Liver (tissue), 3 donors: Measurements from ENCODE around the gene XPNPEP1.

Experiments
- FOXA2 ChIP-seq: IDR thresholded peaks from 2 replicates; pipeline ENCODE4 v1.6.1; 2016; ENCODE audit warnings: antibody characterized with exemption
- GABPA ChIP-seq, 2 donors: IDR thresholded peaks in 1 of 2; conservative IDR thresholded peaks in 1 of 2; 2 replicates each; pipeline ENCODE4 v1.6.1; 2016; ENCODE audit warnings: antibody characterized with exemption in 2 of 2, mild to moderate bottlenecking in 1 of 2, moderate library complexity in 1 of 2
- JUND ChIP-seq, 2 donors: IDR thresholded peaks; 2 replicates each; pipeline ENCODE4 v1.6.1; 2016; ENCODE audit warnings: antibody characterized with exemption in 2 of 2
- RAD21 ChIP-seq, 2 donors: IDR thresholded peaks; 2 replicates each; pipeline ENCODE4 v1.6.1; 2016; ENCODE audit warnings: antibody characterized with exemption in 2 of 2, mild to moderate bottlenecking in 2 of 2
- REST ChIP-seq: IDR thresholded peaks from 2 replicates; pipeline ENCODE4 v1.6.1; 2016; ENCODE audit warnings: antibody characterized with exemption, mild to moderate bottlenecking
- RXRA ChIP-seq, 2 donors: IDR thresholded peaks; 2 replicates each; pipeline ENCODE4 v1.6.1; 2017 to 2018; ENCODE audit warnings: antibody characterized with exemption in 2 of 2, mild to moderate bottlenecking in 1 of 2
- SP1 ChIP-seq: IDR thresholded peaks from 2 replicates; pipeline ENCODE4 v1.6.1; 2018; ENCODE audit warnings: antibody characterized with exemption, mild to moderate bottlenecking
- TAF1 ChIP-seq: conservative IDR thresholded peaks from 2 replicates; pipeline ENCODE4 v1.6.1; 2016; ENCODE audit warnings: antibody characterized with exemption, mild to moderate bottlenecking
- YY1 ChIP-seq: IDR thresholded peaks from 2 replicates; pipeline ENCODE4 v1.6.1; 2016; ENCODE audit warnings: antibody characterized with exemption, mild to moderate bottlenecking
- TF ChIP-seq, protein P1 (sequence below): fragments of 150-350 bp; IDR thresholded peaks from 2 replicates; pipeline ENCODE4 v1.5.1; 2017; ENCODE audit warnings: improper control_type of control experiment, low read depth, low read length; ENCODE audit not compliant: missing input control
- TF ChIP-seq, protein P2 (sequence below): IDR thresholded peaks from 2 replicates; pipeline ENCODE4 v1.6.1; 2016; ENCODE audit warnings: antibody characterized with exemption
- donor health status: healthy.
- donor health status: healthy.

DNA sequence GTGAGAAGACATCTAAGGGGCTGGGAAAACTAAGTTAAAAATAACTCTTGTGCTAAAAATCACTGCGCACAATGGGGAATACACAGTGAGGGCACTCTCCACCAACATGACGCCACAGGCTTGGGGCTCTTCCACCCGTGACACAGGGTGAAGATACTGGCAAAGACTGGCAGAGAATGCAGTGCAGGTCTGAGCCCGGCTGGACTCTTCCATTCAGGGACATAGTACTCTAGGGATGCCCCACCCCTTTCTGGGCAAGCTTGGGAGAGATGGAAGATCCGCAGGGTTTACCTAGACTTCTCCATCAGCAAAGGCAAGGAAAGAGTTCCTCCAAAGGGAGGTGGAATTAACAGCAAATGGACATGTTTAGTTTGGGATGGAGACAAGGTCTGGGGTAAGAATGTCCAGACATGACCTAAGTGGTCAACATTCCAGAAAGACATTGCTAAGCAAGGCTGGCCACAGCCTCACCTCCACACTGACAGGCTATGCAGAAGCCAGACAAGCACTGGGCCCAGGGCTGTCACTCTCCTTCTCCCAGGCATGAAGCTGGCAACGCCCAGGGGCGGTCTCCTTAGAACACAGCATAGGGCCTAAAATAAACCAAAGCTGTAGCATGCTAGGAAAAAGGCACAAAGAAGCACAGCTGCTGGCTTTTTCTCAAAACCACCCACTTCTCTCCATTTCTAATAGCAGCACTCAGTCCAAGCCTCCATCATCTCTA lies 28.1 kb downstream of the XPNPEP1 start:
- TF ChIP-seq, protein P1, sequence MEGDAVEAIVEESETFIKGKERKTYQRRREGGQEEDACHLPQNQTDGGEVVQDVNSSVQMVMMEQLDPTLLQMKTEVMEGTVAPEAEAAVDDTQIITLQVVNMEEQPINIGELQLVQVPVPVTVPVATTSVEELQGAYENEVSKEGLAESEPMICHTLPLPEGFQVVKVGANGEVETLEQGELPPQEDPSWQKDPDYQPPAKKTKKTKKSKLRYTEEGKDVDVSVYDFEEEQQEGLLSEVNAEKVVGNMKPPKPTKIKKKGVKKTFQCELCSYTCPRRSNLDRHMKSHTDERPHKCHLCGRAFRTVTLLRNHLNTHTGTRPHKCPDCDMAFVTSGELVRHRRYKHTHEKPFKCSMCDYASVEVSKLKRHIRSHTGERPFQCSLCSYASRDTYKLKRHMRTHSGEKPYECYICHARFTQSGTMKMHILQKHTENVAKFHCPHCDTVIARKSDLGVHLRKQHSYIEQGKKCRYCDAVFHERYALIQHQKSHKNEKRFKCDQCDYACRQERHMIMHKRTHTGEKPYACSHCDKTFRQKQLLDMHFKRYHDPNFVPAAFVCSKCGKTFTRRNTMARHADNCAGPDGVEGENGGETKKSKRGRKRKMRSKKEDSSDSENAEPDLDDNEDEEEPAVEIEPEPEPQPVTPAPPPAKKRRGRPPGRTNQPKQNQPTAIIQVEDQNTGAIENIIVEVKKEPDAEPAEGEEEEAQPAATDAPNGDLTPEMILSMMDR = no peak
- no peak for TF ChIP-seq GABPA (IDR thresholded peaks at IDR 0.05 in 1 of 2, conservative IDR thresholded peaks at IDR 0.05 in 1 of 2)
- no peak for TF ChIP-seq SP1
- no peak for TF ChIP-seq REST
- TF ChIP-seq RAD21 (IDR thresholded peaks at IDR 0.05) = no peak
- TF ChIP-seq TAF1 = no peak
- TF ChIP-seq RXRA (IDR thresholded peaks at IDR 0.05) = no peak
- no peak for TF ChIP-seq YY1
- TF ChIP-seq, protein P2, sequence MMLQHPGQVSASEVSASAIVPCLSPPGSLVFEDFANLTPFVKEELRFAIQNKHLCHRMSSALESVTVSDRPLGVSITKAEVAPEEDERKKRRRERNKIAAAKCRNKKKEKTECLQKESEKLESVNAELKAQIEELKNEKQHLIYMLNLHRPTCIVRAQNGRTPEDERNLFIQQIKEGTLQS = no peak
- TF ChIP-seq JUND (IDR thresholded peaks at IDR 0.05) = no peak
- no peak for TF ChIP-seq FOXA2
